SU-DHL-6 (cell line): Measurements from ENCODE around the gene NUDT12.

Experiments used
- H2AFZ ChIP-seq: fragments of 200-600 bp; sonication (generic); 2 replicates; pipeline ENCODE4 v1.6.1; 2014; ENCODE audit warnings: low read depth, mild to moderate bottlenecking, moderate library complexity, mixed read lengths, antibody characterized with exemption, low read length; ENCODE audit not compliant: severe bottlenecking
- H3F3A ChIP-seq: fragments of 200-600 bp; shearing (Covaris generic); 2 replicates; pipeline ENCODE4 v1.6.0; 2016; ENCODE audit warnings: antibody characterized with exemption, mild to moderate bottlenecking; ENCODE audit not compliant: insufficient read depth
- H3K27ac ChIP-seq: fragments of 200-600 bp; sonication (generic); 2 replicates; pipeline ENCODE4 v1.5.1; 2016; ENCODE audit warnings: low read depth, mild to moderate bottlenecking, low read length, moderate library complexity, mixed read lengths
- H3K27me3 ChIP-seq: fragments of 200-600 bp; sonication (generic), shearing (Covaris generic); 2 replicates; pipeline ENCODE4 v1.6.0; 2014; ENCODE audit warnings: mild to moderate bottlenecking, low read length
- H3K36me3 ChIP-seq: fragments of 200-600 bp; sonication (generic); 2 replicates; pipeline ENCODE4 v1.6.1; 2014; ENCODE audit warnings: mild to moderate bottlenecking, low read length, mixed read lengths
- H3K4me2 ChIP-seq: fragments of 300-600, 200-600 bp; shearing (Covaris generic), sonication (generic); 2 replicates; pipeline ENCODE4 v1.6.0; 2014; ENCODE audit warnings: low read length, low read depth, mild to moderate bottlenecking; ENCODE audit not compliant: poor library complexity, severe bottlenecking
- H3K4me3 ChIP-seq: fragments of 200-600 bp; sonication (generic); 2 replicates; pipeline ENCODE4 v1.5.1; 2014; ENCODE audit warnings: antibody characterized with exemption, low read length, mild to moderate bottlenecking, mixed read lengths; ENCODE audit not compliant: insufficient read depth, poor library complexity, severe bottlenecking
- H3K79me2 ChIP-seq: fragments of 200-600 bp; sonication (generic); 2 replicates; pipeline ENCODE4 v1.6.1; 2014; ENCODE audit warnings: mild to moderate bottlenecking, low read length, moderate library complexity; ENCODE audit not compliant: insufficient read depth
- H3K9ac ChIP-seq: fragments of 200-600 bp; sonication (generic); 2 replicates; pipeline ENCODE4 v1.7.0; 2014; ENCODE audit warnings: mild to moderate bottlenecking, low read length
- H3K9me2 ChIP-seq: fragments of 200-600 bp; sonication (generic); replicated peaks from 2 replicates; pipeline ENCODE4 v1.6.1; 2014; ENCODE audit warnings: low read length; ENCODE audit not compliant: insufficient read depth
- H3K9me3 ChIP-seq: fragments of 200-600 bp; sonication (generic); 2 replicates; pipeline ENCODE4 v1.6.1; 2014; ENCODE audit warnings: low read length, mixed read lengths; ENCODE audit not compliant: insufficient read depth
- H4K20me1 ChIP-seq: fragments of 200-600 bp; sonication (generic); 2 replicates; pipeline ENCODE4 v1.6.1; 2014; ENCODE audit warnings: low read depth, mild to moderate bottlenecking, antibody characterized with exemption, low read length, moderate library complexity, mixed read lengths
- EZH2phosphoT487 ChIP-seq: fragments of 200-600 bp; sonication (generic), shearing (Covaris generic); conservative IDR thresholded peaks from 2 replicates; pipeline ENCODE4 v1.6.1; 2018; ENCODE audit warnings: mild to moderate bottlenecking, antibody characterized with exemption, low read length, moderate library complexity, mixed read lengths
- TF ChIP-seq, protein P1 (sequence below): fragments of 200-600 bp; sonication (generic); IDR thresholded peaks from one replicate; pipeline ENCODE4 v1.5.1; 2017; ENCODE audit warnings: antibody characterized with exemption, mild to moderate bottlenecking, low read length, moderate library complexity; ENCODE audit not compliant: insufficient read depth, poor library complexity, severe bottlenecking

The NUDT12 gene

DNA sequence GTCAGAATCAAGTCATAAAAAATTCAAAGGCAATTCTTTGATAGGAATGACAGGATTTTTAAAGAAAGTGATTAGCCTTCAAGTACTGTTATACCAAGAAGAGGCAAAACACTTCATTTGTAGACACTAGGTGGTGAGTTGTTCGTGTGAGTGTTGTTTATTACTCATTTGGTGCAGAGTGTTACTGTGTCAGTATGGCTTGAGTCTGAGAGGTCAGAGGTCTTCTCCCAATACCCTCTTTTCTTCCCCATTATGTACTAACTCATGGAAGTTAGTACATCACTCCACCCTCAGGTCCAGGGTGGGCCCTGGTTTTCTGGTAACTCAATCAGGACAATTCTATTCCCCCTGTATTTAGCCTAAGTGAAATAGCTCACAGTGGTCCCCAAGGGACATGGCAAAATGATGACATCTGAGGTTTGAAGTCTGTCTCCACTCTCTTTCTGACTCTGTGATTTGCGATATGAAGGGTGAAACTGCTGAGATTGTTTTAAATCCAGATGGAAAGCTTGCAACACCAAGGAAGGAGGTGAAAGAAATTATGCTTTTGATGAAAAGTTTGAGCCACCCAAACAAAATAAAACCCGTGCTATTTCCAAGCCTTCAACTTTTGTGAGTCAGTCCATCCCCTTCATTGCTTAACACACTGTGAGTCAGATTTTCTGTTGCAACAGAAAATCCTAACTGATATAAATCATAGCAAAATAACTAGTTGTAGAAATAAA is 56.8 kb downstream of the NUDT12 start:
- Histone ChIP-seq H3K27me3 (no peaks in the 10 kb centered on the region), H2AFZ (no peak overlapping the region), H3K4me3 (no peak overlapping the region), H4K20me1 (no peaks in the 10 kb centered on the region), H3K36me3 (no peaks in the 10 kb centered on the region), H3K4me2 (no peak overlapping the region), H3K9me3 (no peaks in the 10 kb centered on the region), H3K27ac (no peak overlapping the region), H3K79me2 (no peaks in the 10 kb centered on the region), H3K9me2 (no peaks in the 10 kb centered on the region), H3K9ac (no peak overlapping the region), H3F3A (no peaks in the 10 kb centered on the region)
- TF ChIP-seq, protein P1, sequence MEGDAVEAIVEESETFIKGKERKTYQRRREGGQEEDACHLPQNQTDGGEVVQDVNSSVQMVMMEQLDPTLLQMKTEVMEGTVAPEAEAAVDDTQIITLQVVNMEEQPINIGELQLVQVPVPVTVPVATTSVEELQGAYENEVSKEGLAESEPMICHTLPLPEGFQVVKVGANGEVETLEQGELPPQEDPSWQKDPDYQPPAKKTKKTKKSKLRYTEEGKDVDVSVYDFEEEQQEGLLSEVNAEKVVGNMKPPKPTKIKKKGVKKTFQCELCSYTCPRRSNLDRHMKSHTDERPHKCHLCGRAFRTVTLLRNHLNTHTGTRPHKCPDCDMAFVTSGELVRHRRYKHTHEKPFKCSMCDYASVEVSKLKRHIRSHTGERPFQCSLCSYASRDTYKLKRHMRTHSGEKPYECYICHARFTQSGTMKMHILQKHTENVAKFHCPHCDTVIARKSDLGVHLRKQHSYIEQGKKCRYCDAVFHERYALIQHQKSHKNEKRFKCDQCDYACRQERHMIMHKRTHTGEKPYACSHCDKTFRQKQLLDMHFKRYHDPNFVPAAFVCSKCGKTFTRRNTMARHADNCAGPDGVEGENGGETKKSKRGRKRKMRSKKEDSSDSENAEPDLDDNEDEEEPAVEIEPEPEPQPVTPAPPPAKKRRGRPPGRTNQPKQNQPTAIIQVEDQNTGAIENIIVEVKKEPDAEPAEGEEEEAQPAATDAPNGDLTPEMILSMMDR: no peak
- no peak for TF ChIP-seq EZH2phosphoT487

DNA sequence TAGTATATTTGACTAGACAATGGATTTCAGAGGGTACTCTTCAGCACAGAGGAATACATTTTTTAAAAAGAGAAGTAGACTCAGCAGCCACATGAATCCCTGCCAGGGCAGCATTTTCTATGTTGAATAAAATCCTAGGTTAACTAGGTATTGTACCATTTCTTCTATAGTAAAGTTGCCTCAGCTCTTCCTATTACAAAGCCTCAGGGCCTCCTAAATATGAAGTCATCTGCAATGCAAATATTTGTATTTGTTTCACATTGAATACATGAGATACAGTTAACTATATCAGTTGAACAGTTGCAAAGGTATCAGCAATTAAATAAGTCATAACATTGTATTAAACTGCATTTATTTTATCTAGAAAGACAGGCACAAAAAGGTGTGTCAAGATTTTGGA is 59.5 kb downstream of the NUDT12 start:
- Histone ChIP-seq H3K9ac (no peak overlapping the region), H3K27me3 (no peaks in the 10 kb centered on the region), H4K20me1 (no peaks in the 10 kb centered on the region), H3K9me2 (no peaks in the 10 kb centered on the region), H3K27ac (no peak overlapping the region), H3K79me2 (no peaks in the 10 kb centered on the region), H3F3A (no peaks in the 10 kb centered on the region), H3K9me3 (no peaks in the 10 kb centered on the region), H3K4me2 (no peak overlapping the region), H3K36me3 (no peaks in the 10 kb centered on the region), H3K4me3 (no peak overlapping the region), H2AFZ (no peak overlapping the region)
- TF ChIP-seq EZH2phosphoT487: no peak
- TF ChIP-seq, protein P1: no peak

DNA sequence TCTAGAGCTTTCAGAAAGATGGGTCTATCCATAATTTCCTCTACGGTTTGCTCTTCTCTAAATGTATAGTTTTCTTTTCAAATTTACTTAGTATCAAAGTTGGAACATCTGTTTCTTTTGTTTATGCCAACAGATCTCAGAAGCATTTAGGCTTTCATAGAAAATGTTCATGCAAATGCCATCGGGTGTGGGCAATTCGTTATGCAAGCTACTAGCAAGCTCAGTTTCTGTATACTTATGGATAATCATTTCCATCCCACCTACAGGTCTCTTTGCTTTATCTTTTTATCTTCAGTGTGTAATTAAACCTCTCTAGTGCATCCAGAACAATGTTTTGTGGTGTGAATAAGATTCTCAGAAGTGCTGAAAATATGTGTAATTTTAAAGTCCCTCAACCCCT is 59.9 kb downstream of the NUDT12 start:
- no peak overlapping the region for H3K27ac ChIP-seq
- H3K9ac ChIP-seq: no peak overlapping the region
- TF ChIP-seq, protein P1: no peak
- no peak for TF ChIP-seq EZH2phosphoT487
- no peak overlapping the region for H3K4me2 ChIP-seq
- no peak overlapping the region for H3K4me3 ChIP-seq
- H3K9me2 ChIP-seq: no peaks in the 10 kb centered on the region
- H3K27me3 ChIP-seq: no peaks in the 10 kb centered on the region
- no peaks in the 10 kb centered on the region for H3K36me3 ChIP-seq
- H4K20me1 ChIP-seq: no peaks in the 10 kb centered on the region
- no peaks in the 10 kb centered on the region for H3K9me3 ChIP-seq
- no peaks in the 10 kb centered on the region for H3K79me2 ChIP-seq
- H2AFZ ChIP-seq: no peak overlapping the region
- H3F3A ChIP-seq: no peaks in the 10 kb centered on the region
